ENCODE results near the gene POLR3A. TPM values are rescaled to one million over a fixed set of nuclear protein-coding genes. Genes with fewer than 3 reads are reported as not detected.

POLR3A gene
- total and polyA plus RNA-seq, 2 of the 13 experiments (the other 11 are each of a cell fraction or from before 2014, with no cell fraction given): 13.6 to 19.2 TPM

DNA sequence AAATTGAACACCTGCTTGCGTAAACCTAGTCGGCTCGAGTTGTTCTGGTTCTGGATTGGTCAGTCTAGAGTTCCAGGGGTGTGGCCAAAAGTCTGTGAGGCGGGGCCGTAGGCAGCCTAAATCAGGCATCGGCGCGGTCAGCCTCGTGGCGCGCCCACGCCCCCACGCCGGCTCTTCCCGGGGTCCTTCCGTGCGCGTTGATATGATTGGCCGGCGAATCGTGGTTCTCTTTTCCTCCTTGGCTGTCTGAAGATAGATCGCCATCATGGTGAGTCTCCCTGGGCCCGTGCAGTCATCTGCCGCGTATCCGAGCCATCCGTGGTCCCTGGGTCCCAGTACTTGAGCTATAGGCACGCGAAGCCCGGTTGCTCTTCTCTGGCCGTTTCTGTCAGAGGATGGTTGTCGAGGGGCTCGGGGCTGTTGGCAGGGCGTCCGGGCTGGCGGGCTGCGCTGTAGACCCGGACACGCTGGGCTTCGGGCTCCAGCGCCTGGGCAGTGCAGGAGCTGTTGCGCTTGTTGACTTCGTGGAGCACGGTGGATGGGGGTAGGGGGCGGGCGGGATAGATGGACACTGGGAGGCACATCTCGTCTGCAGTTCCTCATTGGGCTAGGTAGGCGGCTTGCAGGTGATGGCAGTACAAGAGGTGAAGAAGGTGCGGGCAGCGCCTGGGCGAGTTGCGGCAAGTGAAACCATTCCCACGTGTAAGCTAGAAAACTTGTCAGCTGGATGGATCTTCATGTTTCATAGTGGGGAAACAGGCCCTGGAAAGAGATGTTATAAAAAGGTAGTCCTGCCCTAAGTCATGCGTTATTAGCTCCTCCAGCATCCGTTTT lies 4.5 kb upstream of the POLR3A start, which contains the start of gene RPS24 (continued):
- TF ChIP-seq, protein P1, sequence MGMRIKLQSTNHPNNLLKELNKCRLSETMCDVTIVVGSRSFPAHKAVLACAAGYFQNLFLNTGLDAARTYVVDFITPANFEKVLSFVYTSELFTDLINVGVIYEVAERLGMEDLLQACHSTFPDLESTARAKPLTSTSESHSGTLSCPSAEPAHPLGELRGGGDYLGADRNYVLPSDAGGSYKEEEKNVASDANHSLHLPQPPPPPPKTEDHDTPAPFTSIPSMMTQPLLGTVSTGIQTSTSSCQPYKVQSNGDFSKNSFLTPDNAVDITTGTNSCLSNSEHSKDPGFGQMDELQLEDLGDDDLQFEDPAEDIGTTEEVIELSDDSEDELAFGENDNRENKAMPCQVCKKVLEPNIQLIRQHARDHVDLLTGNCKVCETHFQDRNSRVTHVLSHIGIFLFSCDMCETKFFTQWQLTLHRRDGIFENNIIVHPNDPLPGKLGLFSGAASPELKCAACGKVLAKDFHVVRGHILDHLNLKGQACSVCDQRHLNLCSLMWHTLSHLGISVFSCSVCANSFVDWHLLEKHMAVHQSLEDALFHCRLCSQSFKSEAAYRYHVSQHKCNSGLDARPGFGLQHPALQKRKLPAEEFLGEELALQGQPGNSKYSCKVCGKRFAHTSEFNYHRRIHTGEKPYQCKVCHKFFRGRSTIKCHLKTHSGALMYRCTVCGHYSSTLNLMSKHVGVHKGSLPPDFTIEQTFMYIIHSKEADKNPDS (CRISPR knock-in tag; IDR thresholded peaks at IDR 0.05): no peak; the same call in 1 of the 2 replicates
- TF ChIP-seq, protein P2, sequence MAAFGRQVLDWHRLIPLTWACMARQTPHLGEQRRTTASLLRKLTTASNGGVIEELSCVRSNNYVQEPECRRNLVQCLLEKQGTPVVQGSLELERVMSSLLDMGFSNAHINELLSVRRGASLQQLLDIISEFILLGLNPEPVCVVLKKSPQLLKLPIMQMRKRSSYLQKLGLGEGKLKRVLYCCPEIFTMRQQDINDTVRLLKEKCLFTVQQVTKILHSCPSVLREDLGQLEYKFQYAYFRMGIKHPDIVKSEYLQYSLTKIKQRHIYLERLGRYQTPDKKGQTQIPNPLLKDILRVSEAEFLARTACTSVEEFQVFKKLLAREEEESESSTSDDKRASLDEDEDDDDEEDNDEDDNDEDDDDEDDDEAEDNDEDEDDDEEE (CRISPR knock-in tag; IDR thresholded peaks at IDR 0.05): peak; percentile 86
- TF ChIP-seq MEF2D (CRISPR knock-in tag; IDR thresholded peaks at IDR 0.05) (0 out of 2 replicates have a peak, but pooled peaks have one; percentile 67), ZNF629 (CRISPR knock-in tag; conservative IDR thresholded peaks at IDR 0.05) (0 out of 2 replicates have a peak, but pooled peaks have one; percentile 14), RBM39 (IDR thresholded peaks at IDR 0.05; ENCODE audit: low read depth, low read length, poor library complexity, severe bottlenecking) (peak; percentile 60), ZNF792 (CRISPR knock-in tag; IDR thresholded peaks at IDR 0.05) (peak; percentile 79), CEBPG (CRISPR knock-in tag; IDR thresholded peaks at IDR 0.05) (peak; percentile 89), NFIC (IDR thresholded peaks at IDR 0.05; ENCODE audit: low read length) (no peak), ZMYM4 (CRISPR knock-in tag; IDR thresholded peaks at IDR 0.05) (peak; percentile 87), ISX (CRISPR knock-in tag; conservative IDR thresholded peaks at IDR 0.05) (no peak), TOPORS (CRISPR knock-in tag; IDR thresholded peaks at IDR 0.05) (peak; percentile 86; the same call in 1 of the 2 replicates), MXI1 (IDR thresholded peaks at IDR 0.05; ENCODE audit: borderline replicate concordance, low read depth, low read length) (peak; percentile 90; the same call in 2 of the 3 replicates), RXRA (CRISPR knock-in tag; IDR thresholded peaks at IDR 0.05) (peak; percentile 69), HNF4G (IDR thresholded peaks at IDR 0.05; ENCODE audit: borderline replicate concordance, low read depth, low read length) (no peak), HNF4G (CRISPR knock-in tag; IDR thresholded peaks at IDR 0.05; ENCODE audit: borderline replicate concordance, low read depth) (peak; percentile 59; the same call in 1 of the 2 replicates), TAF1 (CRISPR knock-in tag; IDR thresholded peaks at IDR 0.05) (peak; percentile 100)
- TF ChIP-seq, protein P3, sequence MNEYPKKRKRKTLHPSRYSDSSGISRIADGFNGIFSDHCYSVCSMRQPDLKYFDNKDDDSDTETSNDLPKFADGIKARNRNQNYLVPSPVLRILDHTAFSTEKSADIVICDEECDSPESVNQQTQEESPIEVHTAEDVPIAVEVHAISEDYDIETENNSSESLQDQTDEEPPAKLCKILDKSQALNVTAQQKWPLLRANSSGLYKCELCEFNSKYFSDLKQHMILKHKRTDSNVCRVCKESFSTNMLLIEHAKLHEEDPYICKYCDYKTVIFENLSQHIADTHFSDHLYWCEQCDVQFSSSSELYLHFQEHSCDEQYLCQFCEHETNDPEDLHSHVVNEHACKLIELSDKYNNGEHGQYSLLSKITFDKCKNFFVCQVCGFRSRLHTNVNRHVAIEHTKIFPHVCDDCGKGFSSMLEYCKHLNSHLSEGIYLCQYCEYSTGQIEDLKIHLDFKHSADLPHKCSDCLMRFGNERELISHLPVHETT (CRISPR knock-in tag; conservative IDR thresholded peaks at IDR 0.05): no peak
- TF ChIP-seq, protein P4, sequence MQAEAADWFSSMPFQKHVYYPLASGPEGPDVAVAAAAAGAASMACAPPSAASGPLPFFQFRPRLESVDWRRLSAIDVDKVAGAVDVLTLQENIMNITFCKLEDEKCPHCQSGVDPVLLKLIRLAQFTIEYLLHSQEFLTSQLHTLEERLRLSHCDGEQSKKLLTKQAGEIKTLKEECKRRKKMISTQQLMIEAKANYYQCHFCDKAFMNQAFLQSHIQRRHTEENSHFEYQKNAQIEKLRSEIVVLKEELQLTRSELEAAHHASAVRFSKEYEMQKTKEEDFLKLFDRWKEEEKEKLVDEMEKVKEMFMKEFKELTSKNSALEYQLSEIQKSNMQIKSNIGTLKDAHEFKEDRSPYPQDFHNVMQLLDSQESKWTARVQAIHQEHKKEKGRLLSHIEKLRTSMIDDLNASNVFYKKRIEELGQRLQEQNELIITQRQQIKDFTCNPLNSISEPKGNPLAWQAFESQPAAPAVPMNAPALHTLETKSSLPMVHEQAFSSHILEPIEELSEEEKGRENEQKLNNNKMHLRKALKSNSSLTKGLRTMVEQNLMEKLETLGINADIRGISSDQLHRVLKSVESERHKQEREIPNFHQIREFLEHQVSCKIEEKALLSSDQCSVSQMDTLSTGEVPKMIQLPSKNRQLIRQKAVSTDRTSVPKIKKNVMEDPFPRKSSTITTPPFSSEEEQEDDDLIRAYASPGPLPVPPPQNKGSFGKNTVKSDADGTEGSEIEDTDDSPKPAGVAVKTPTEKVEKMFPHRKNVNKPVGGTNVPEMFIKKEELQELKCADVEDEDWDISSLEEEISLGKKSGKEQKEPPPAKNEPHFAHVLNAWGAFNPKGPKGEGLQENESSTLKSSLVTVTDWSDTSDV (CRISPR knock-in tag; IDR thresholded peaks at IDR 0.05): no peak
- TF ChIP-seq, protein P5, sequence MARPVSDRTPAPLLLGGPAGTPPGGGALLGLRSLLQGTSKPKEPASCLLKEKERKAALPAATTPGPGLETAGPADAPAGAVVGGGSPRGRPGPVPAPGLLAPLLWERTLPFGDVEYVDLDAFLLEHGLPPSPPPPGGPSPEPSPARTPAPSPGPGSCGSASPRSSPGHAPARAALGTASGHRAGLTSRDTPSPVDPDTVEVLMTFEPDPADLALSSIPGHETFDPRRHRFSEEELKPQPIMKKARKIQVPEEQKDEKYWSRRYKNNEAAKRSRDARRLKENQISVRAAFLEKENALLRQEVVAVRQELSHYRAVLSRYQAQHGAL (CRISPR knock-in tag; IDR thresholded peaks at IDR 0.05; ENCODE audit: not compliant biosample characterization): peak; percentile 49
- TF ChIP-seq, protein P6, sequence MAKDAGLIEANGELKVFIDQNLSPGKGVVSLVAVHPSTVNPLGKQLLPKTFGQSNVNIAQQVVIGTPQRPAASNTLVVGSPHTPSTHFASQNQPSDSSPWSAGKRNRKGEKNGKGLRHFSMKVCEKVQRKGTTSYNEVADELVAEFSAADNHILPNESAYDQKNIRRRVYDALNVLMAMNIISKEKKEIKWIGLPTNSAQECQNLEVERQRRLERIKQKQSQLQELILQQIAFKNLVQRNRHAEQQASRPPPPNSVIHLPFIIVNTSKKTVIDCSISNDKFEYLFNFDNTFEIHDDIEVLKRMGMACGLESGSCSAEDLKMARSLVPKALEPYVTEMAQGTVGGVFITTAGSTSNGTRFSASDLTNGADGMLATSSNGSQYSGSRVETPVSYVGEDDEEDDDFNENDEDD (CRISPR knock-in tag; IDR thresholded peaks at IDR 0.05; ENCODE audit: borderline replicate concordance): no peak
